GM12801 (cell line): ENCODE measurements around the gene CYP1A1.

ENCODE experiments used
- CTCF ChIP-seq: IDR thresholded peaks from one replicate; pipeline ENCODE4 v1.5.1; 2011; ENCODE audit warnings: control low read depth; ENCODE audit not compliant: insufficient read length; ENCODE audit errors: extremely low read depth

The CYP1A1 gene

GRCh38 chr15:74725225-74725774 is at the start of gene CYP1A1:
TSS of gene CYP1A1 (minus strand) at chr15:74725528. CDS start at chr15:74723097, 2,431 bp downstream.
- TF ChIP-seq CTCF: no peak

- TF ChIP-seq CTCF: no peak
Measured at GRCh38 chr15:74773731-74774252, 48.5 kb upstream of the CYP1A1 start.

- TF ChIP-seq CTCF: no peak
Measured at GRCh38 chr15:74773329-74773728, 48.0 kb upstream of the CYP1A1 start.

GRCh38 chr15:74770211-74770903 is 45.0 kb upstream of the CYP1A1 start:
- no peak for TF ChIP-seq CTCF

GRCh38 chr15:74769463-74770025 is 44.2 kb upstream of the CYP1A1 start:
- TF ChIP-seq CTCF: no peak

GRCh38 chr15:74768771-74769342 is 43.5 kb upstream of the CYP1A1 start:
- TF ChIP-seq CTCF: no peak

- no peak for TF ChIP-seq CTCF
Measured at GRCh38 chr15:74768099-74768770, 42.9 kb upstream of the CYP1A1 start.
